RWPE2 (cell line): ENCODE results near the gene CACFD1.

Experiments
- ATAC-seq: fragments of 200-7000 bp; cut with Tn5 transposase; 3 replicates; pipeline ENCODE4 v1.9.1; 2021; ENCODE audit warnings: low read depth
- DNase-seq: peaks from one replicate; pipeline ENCODE4 v3.0.0-alpha.2; 2020; ENCODE audit warnings: low spot score
- H3K27ac ChIP-seq: fragments of 450-650 bp; 2 replicates; pipeline ENCODE4 v1.5.1; 2017; ENCODE audit warnings: mild to moderate bottlenecking; ENCODE audit not compliant: poor library complexity, severe bottlenecking
- H3K27me3 ChIP-seq: fragments of 250-450 bp; sonication (Bioruptor Pico); 2 replicates; pipeline ENCODE4 v1.5.1; 2021; ENCODE audit warnings: mild to moderate bottlenecking, moderate library complexity; ENCODE audit not compliant: insufficient read depth, poor library complexity, severe bottlenecking
- H3K36me3 ChIP-seq: fragments of 250-450 bp; sonication (Bioruptor Pico); 2 replicates; pipeline ENCODE4 v1.5.1; 2020; ENCODE audit warnings: low read depth, mild to moderate bottlenecking, moderate library complexity
- H3K4me1 ChIP-seq: fragments of 250-450 bp; sonication (Bioruptor Pico); 2 replicates; pipeline ENCODE4 v1.5.1; 2021; ENCODE audit warnings: mild to moderate bottlenecking, moderate library complexity; ENCODE audit not compliant: insufficient read depth, poor library complexity, severe bottlenecking
- H3K4me3 ChIP-seq: fragments of 250-450 bp; sonication (Bioruptor Pico); 2 replicates; pipeline ENCODE4 v1.5.1; 2021; ENCODE audit warnings: mild to moderate bottlenecking, moderate library complexity; ENCODE audit not compliant: severe bottlenecking
- H3K9me3 ChIP-seq: fragments of 250-450 bp; sonication (Bioruptor Pico); 2 replicates; pipeline ENCODE4 v1.5.1; 2021; ENCODE audit warnings: mild to moderate bottlenecking, moderate library complexity; ENCODE audit not compliant: severe bottlenecking
- CTCF ChIP-seq: fragments of 450-650 bp; IDR thresholded peaks from one replicate; pipeline ENCODE4 v1.5.1; 2017; ENCODE audit warnings: mild to moderate bottlenecking, moderate library complexity; ENCODE audit not compliant: poor library complexity, severe bottlenecking

CACFD1 gene

DNA sequence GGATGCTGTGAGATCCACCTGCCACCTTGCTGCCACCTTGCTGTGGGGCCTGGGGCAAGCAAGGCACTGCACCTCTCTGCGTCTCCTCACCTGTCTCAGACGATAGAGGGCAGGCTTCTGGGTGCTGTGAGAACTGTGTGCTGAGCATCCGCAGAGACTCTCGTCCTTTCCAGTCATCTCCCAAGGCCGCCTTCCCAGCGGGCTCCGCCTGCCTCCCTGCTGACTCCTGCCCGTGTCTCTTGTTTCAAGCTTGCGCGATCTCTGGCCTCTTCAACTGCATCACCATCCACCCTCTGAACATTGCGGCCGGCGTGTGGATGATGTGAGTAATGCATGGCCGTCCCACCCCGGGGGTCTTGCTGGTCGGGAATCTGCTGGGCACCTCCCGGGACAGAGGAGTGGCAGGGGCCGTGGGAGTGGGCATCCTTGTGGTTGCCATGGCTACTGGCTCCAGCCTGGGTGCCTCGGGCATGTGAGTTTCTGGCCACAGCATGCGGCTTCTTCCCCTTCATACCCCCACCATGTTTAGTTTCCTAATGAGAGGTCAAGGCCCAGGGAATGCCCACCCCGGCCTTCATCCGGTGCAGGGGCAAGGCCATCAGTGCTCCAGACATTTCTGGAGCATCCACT is 3.6 kb downstream of the CACFD1 start:
- no peaks in the 10 kb centered on the region for H3K36me3 ChIP-seq
- peak; percentile 13 for TF ChIP-seq CTCF
- peaks cover 3% of the 10 kb centered on the region for H3K4me1 ChIP-seq
- H3K27ac ChIP-seq, result no peak overlapping the region
- no peak for DNase-seq
- no peaks in the 10 kb centered on the region for H3K9me3 ChIP-seq
- no peaks in the 10 kb centered on the region for H3K27me3 ChIP-seq
- H3K4me3 ChIP-seq, result no peak overlapping the region
- no peak for ATAC-seq

GRCh38 chr9:133463864-133464615 is 4.3 kb downstream of the CACFD1 start:
- Histone ChIP-seq H3K27ac (no peak overlapping the region), H3K4me1 (peaks cover 3% of the 10 kb centered on the region), H3K9me3 (no peaks in the 10 kb centered on the region), H3K4me3 (no peak overlapping the region), H3K27me3 (no peaks in the 10 kb centered on the region), H3K36me3 (no peaks in the 10 kb centered on the region)
- no peak for TF ChIP-seq CTCF
- DNase-seq (no peak), ATAC-seq (no peak)

DNA sequence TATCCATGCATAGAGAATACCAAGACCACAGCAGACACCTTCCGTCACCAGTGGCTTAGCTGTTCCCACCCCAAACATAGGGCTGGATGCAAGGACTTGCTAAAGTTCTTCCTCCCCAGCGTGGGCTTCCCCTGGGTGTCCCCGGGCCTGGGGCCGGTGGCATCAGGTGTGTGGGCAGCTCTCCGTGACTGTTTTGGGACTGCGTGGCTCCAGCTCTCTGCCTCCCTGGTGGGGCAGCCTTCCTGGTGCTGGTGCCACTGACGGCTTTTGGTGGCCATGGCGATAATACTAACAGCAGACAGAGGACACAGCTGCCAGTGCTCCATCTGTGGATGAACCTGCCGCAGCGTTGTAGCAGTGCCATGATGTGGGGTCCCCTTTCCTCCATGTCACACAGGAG is 4.9 kb downstream of the CACFD1 start:
- H3K36me3 ChIP-seq, result no peaks in the 10 kb centered on the region
- peaks cover 3% of the 10 kb centered on the region for H3K4me1 ChIP-seq
- no peak overlapping the region for H3K4me3 ChIP-seq
- DNase-seq, result no peak
- H3K27ac ChIP-seq, result no peak overlapping the region
- H3K27me3 ChIP-seq, result no peaks in the 10 kb centered on the region
- TF ChIP-seq CTCF, result no peak
- H3K9me3 ChIP-seq, result no peaks in the 10 kb centered on the region
- ATAC-seq, result no peak

DNA sequence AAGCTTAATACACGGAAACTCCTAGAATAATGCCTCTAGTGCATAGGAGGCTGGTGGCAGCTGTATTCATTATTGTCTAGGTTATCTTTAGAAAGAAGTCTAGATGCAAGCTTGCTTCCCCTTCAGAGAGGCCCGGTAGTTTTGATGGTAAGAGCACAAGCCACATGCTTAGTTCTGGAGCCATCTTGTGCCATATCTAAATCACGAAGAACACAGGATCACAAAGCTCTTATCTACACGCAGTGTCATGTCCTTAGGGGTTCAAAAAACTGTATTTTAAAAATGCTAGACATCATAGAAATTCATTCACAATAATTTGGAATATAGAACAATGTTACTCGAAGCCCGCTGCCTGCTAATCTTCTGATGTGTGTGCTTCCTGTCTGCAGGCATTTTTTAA is 6.2 kb downstream of the CACFD1 start:
- no peaks in the 10 kb centered on the region for H3K9me3 ChIP-seq
- H3K36me3 ChIP-seq, result no peaks in the 10 kb centered on the region
- H3K4me3 ChIP-seq, result no peak overlapping the region
- DNase-seq, result no peak
- no peak for ATAC-seq
- no peak for TF ChIP-seq CTCF
- no peak overlapping the region for H3K27ac ChIP-seq
- no peaks in the 10 kb centered on the region for H3K27me3 ChIP-seq
- H3K4me1 ChIP-seq, result no peaks in the 10 kb centered on the region

DNA sequence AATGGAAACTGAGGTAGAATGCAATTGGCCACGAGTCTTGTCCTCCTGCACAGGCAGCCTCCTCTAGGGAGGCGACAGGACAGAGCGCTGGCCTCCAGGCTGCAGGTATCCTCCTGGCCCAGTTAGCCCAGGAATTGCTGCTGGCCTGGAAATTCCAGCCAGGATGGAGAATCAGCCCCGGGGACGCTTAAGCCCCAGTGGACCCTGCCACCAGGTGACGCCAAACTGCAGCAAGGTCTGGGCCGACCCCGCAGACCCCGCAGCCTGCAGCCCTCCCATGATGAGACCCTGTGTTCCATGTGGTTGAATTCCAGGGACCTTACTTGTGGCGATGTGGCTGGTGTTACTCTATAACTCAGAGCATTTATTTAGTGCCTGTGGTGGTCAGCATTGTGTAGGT is 7.3 kb downstream of the CACFD1 start:
- H3K4me1 ChIP-seq, result no peaks in the 10 kb centered on the region
- no peak for TF ChIP-seq CTCF
- ATAC-seq, result no peak
- no peak overlapping the region for H3K4me3 ChIP-seq
- H3K27me3 ChIP-seq, result no peaks in the 10 kb centered on the region
- H3K27ac ChIP-seq, result no peak overlapping the region
- no peak for DNase-seq
- H3K36me3 ChIP-seq, result no peaks in the 10 kb centered on the region
- no peaks in the 10 kb centered on the region for H3K9me3 ChIP-seq
